ENCODE results near the gene PC. TPM values are rescaled to one million over a fixed set of nuclear protein-coding genes. Genes with fewer than 3 reads are reported as not detected.
A peak's percentile ranks its signal among the peaks of the same experiment; 100 is the strongest.

Gene PC
- total RNA-seq, 2 donors from 2014 or later: 12.2 to 81.7 TPM

DNA sequence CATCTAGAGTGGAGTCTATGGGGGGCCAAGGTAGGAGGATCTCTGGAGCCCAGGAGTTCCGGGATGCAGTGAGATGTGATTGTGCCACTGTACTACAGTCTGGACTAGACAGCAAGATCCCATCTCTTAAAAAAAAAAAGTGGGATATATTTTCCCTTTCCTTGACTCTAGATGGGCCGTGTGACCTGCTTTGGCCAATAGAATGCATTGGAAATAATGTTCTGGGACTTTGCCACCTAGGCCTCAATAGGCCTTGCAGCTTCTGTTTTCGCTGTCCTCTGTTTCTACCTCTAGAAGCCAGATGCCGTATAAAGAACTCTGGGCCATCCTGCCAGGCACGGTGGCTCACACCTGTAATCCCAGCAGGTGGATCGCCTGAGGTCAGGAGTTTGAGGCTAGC is 20.5 kb upstream of the PC start:
- intact Hi-C loops (cut with DNase I): no loop called here
- peaks cover 4% of the 10 kb centered on the region for H3K4me1 ChIP-seq
- no peak overlapping the region for H3K27ac ChIP-seq
- TF ChIP-seq POLR2A (IDR thresholded peaks at IDR 0.05): no peak
- TF ChIP-seq, protein P1, sequence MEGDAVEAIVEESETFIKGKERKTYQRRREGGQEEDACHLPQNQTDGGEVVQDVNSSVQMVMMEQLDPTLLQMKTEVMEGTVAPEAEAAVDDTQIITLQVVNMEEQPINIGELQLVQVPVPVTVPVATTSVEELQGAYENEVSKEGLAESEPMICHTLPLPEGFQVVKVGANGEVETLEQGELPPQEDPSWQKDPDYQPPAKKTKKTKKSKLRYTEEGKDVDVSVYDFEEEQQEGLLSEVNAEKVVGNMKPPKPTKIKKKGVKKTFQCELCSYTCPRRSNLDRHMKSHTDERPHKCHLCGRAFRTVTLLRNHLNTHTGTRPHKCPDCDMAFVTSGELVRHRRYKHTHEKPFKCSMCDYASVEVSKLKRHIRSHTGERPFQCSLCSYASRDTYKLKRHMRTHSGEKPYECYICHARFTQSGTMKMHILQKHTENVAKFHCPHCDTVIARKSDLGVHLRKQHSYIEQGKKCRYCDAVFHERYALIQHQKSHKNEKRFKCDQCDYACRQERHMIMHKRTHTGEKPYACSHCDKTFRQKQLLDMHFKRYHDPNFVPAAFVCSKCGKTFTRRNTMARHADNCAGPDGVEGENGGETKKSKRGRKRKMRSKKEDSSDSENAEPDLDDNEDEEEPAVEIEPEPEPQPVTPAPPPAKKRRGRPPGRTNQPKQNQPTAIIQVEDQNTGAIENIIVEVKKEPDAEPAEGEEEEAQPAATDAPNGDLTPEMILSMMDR (IDR thresholded peaks at IDR 0.05): no peak
- ATAC-seq (no peak), DNase-seq (no peak)
- WGBS, 2 donors: 95 to 98% methylated on average over 5 to 6 of the region's 6 CpGs
- peaks cover 0 to 3% (median 0%) of the 10 kb centered on the region in 3 donors for H3K9me3 ChIP-seq
- no peak overlapping the region for H3K4me3 ChIP-seq
- H3K36me3 ChIP-seq (replicated peaks in 1 of 2; ENCODE audit: insufficient read depth in 1 of 2, low read depth in 2 of 2): no peaks in the 10 kb centered on the region
- no peaks in the 10 kb centered on the region for H3K27me3 ChIP-seq

DNA sequence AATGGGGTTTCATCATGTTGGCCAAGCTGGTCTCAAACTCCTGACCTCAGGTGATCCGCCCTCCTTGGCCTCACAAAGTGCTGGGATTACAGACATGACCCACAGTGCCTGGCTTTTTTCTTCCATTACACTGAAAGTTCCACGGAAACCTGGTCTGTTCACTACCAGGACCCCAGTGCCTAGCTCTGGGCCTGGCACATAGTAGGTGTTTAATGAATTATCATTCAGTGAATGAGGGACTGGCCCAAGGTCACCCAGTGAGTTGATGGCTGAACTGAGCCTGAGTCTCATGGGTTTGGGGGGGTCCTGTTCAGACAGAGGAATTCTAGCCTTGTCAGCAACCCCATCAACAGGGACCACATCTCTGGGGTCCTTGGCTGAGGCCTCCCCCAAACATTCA is 20.0 kb upstream of the PC start:
- Histone ChIP-seq H3K4me1 (peaks cover 4% of the 10 kb centered on the region), H3K4me3 (no peak overlapping the region), H3K27ac (no peak overlapping the region), H3K9me3 (peaks cover 0 to 3% (median 0%) of the 10 kb centered on the region in 3 donors), H3K27me3 (no peaks in the 10 kb centered on the region), H3K36me3 (replicated peaks in 1 of 2; ENCODE audit: insufficient read depth in 1 of 2, low read depth in 2 of 2) (no peaks in the 10 kb centered on the region)
- DNase-seq: no peak
- TF ChIP-seq, protein P1 (IDR thresholded peaks at IDR 0.05): no peak
- no peak for TF ChIP-seq POLR2A (IDR thresholded peaks at IDR 0.05)
- 83 to 97% methylated on average over 1 to 2 of the region's 2 CpGs for WGBS, 2 donors
- intact Hi-C loops (cut with DNase I): no loop called here
- no peak for ATAC-seq

DNA sequence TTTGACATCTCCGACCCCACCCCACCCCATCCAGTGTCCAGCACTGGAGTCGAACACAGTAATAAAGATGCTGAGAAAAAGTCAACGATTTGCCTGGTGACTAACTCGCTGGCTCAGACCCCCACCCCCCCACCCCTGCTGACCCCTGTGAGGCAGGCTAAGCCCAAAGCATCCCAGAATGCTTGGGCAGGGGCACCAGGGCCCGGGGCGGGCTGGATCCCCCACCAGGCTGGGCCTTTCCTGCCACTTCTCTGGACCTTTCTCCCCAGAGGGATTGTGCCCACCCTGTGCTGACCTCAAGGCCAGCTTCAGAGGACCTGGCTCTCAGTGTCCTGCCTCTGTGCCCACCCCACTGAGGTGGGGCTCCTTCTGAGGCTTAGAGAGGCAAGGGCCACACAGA is 18.7 kb upstream of the PC start:
- intact Hi-C loops (cut with DNase I): no loop called here
- WGBS, 2 donors: 83 to 88% methylated on average over 6 of the region's 6 CpGs
- DNase-seq (no peak), ATAC-seq (no peak)
- no peaks in the 10 kb centered on the region for H3K36me3 ChIP-seq (replicated peaks in 1 of 2; ENCODE audit: insufficient read depth in 1 of 2, low read depth in 2 of 2)
- H3K4me1 ChIP-seq: peaks cover 1% of the 10 kb centered on the region
- H3K9me3 ChIP-seq: peaks cover 0 to 3% (median 0%) of the 10 kb centered on the region in 3 donors
- H3K27me3 ChIP-seq: no peaks in the 10 kb centered on the region
- H3K4me3 ChIP-seq: no peak overlapping the region
- TF ChIP-seq POLR2A (IDR thresholded peaks at IDR 0.05): no peak
- TF ChIP-seq, protein P1 (IDR thresholded peaks at IDR 0.05): no peak
- H3K27ac ChIP-seq: no peak overlapping the region

DNA sequence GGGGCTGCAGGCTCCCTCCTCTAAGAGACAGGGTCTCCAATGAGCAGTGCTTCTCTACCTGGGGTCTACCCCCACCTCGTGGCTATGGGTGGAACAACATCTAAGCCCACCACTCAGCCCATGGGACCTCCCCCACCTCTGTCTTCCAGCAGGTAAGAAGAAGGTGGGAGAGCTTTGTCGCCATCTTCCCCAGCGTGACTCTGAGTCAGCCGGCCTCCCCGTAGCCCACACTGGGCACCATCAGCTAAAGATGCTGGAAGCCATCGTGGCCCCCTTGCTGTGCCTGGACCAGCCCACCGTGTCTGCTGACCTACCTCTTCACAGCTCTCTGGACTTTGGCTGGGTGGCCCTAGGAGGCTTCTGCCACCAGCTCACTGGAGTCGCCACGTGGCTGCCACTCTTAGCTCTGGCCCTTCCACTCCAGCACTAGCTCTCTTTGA is 17.9 kb upstream of the PC start:
- ATAC-seq: no peak
- H3K4me3 ChIP-seq: no peak overlapping the region
- no peaks in the 10 kb centered on the region for H3K4me1 ChIP-seq
- no peak overlapping the region for H3K27ac ChIP-seq
- H3K27me3 ChIP-seq: no peaks in the 10 kb centered on the region
- no peak for DNase-seq
- WGBS, 2 donors: 0 to 58% methylated on average over 1 to 9 of the region's 9 CpGs
- no peaks in the 10 kb centered on the region for H3K36me3 ChIP-seq (replicated peaks in 1 of 2; ENCODE audit: insufficient read depth in 1 of 2, low read depth in 2 of 2)
- intact Hi-C loops (cut with DNase I): no loop called here
- peaks cover 0 to 3% (median 0%) of the 10 kb centered on the region in 3 donors for H3K9me3 ChIP-seq
- TF ChIP-seq, protein P1 (IDR thresholded peaks at IDR 0.05): peak in 4 of 7 experiments; percentile 17 to 35 (median 21)
- TF ChIP-seq POLR2A (IDR thresholded peaks at IDR 0.05): no peak

DNA sequence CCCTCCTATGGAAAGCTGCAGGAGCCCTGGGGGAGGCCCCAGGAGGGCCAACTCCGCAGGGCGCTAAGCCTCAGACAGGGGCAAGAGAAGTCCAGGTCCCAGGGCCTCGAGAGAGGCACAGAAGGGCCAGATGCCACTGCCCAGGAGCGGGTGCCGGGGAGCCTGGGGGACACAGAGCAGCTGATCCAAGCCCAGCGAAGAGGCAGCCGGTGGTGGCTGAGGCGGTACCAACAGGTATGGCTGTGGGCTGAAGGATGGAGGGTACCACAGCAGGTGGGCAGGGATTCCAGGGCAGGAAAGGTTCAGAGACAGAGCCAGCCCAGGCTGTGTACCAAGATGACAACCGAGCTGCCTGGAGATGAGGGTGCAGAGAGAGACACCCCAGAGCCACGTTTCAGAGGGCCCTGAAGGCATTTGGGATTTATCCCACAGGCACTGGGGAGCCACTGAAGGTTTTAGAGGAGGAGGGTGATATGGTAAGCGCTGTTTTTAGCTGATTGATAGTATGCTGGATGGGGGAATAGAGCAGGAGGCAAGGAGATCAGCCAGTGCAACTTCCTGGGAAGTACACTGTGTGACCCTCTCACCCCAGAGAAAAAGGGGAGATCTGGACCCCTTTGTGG is 17.3 kb upstream of the PC start:
- Histone ChIP-seq H3K27me3 (no peaks in the 10 kb centered on the region), H3K27ac (no peak overlapping the region), H3K9me3 (peaks cover 0 to 3% (median 0%) of the 10 kb centered on the region in 3 donors), H3K4me3 (no peak overlapping the region), H3K36me3 (replicated peaks in 1 of 2; ENCODE audit: insufficient read depth in 1 of 2, low read depth in 2 of 2) (no peaks in the 10 kb centered on the region), H3K4me1 (no peaks in the 10 kb centered on the region)
- intact Hi-C loops (cut with DNase I): no loop called here
- WGBS, 2 donors: 68 to 72% methylated on average over 5 to 11 of the region's 11 CpGs
- TF ChIP-seq POLR2A (IDR thresholded peaks at IDR 0.05): no peak
- TF ChIP-seq, protein P1 (IDR thresholded peaks at IDR 0.05): no peak
- no peak for DNase-seq
- ATAC-seq: no peak

All from body of pancreas (tissue), 4 donors.